Fibroblast of the aortic adventitia (primary cell): Measurements from ENCODE around the gene GSTT2. TPM values are rescaled to one million over a fixed set of nuclear protein-coding genes. Genes with fewer than 3 reads are reported as not detected.

Experiments used
- DNase-seq: peaks from one replicate; pipeline ENCODE4 v3.0.0-alpha.2; 2010; ENCODE audit warnings: low read depth
- H3K4me3 ChIP-seq: 2 replicates; pipeline ENCODE4 v1.5.1; 2011; ENCODE audit warnings: low read depth, mild to moderate bottlenecking, control low read depth, low read length, moderate library complexity
- total RNA-seq: library from RNA; depleted of rRNA; stranded (reverse); fragments of >200 nt; gene quantifications from 2 replicates; pipeline ENCODE4 v1.2.3, GENCODE V29; 2012; ENCODE audit warnings: low replicate concordance
- TF ChIP-seq, protein P1 (sequence below): IDR thresholded peaks from 2 replicates; pipeline ENCODE4 v1.5.1; 2011; ENCODE audit warnings: mild to moderate bottlenecking, low read length, control low read depth, inconsistent platforms; ENCODE audit not compliant: insufficient read depth

GSTT2 gene
- total RNA-seq, 1 donor, result 0.54 TPM

DNA sequence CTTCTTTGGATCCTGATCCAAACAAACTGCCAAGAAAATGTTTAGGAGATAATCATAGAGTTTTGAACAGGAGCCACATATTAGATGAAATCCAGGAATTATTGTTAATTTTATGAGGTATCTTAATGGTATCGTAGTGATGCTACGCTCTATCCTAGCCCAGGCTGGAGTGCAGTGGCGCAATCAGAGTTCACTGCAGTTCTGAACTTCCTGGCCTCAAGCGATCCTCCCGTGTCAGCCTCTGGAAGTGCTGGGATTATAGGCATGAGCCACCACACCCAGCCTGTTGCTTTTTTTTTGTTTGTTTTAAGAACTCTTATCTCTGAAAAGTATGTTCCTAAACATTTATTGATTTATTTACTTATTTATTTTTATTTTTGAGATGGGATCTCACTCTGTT, 22.9 kb downstream of the GSTT2 start:
- TF ChIP-seq, protein P1, sequence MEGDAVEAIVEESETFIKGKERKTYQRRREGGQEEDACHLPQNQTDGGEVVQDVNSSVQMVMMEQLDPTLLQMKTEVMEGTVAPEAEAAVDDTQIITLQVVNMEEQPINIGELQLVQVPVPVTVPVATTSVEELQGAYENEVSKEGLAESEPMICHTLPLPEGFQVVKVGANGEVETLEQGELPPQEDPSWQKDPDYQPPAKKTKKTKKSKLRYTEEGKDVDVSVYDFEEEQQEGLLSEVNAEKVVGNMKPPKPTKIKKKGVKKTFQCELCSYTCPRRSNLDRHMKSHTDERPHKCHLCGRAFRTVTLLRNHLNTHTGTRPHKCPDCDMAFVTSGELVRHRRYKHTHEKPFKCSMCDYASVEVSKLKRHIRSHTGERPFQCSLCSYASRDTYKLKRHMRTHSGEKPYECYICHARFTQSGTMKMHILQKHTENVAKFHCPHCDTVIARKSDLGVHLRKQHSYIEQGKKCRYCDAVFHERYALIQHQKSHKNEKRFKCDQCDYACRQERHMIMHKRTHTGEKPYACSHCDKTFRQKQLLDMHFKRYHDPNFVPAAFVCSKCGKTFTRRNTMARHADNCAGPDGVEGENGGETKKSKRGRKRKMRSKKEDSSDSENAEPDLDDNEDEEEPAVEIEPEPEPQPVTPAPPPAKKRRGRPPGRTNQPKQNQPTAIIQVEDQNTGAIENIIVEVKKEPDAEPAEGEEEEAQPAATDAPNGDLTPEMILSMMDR, result no peak
- no peak for DNase-seq
- H3K4me3 ChIP-seq, result no peak overlapping the region

GRCh38 chr22:24003887-24004286, 24.0 kb downstream of the GSTT2 start:
- DNase-seq, result no peak
- TF ChIP-seq, protein P1, result no peak
- H3K4me3 ChIP-seq, result no peak overlapping the region

GRCh38 chr22:24005201-24005600, 25.3 kb downstream of the GSTT2 start, which contains the start of gene GSTT4:
GSTT4 (minus strand) TSS chr22:24005453; CDS start chr22:24005356, 97 bp downstream.
- TF ChIP-seq, protein P1, result no peak
- no peak within 1 kb of the TSS for H3K4me3 ChIP-seq
- peak; percentile 51 for DNase-seq

GRCh38 chr22:24006207-24006913, 26.4 kb downstream of the GSTT2 start:
- H3K4me3 ChIP-seq, result no peak overlapping the region
- no peak for DNase-seq
- TF ChIP-seq, protein P1, result no peak

GRCh38 chr22:24006914-24007214, 26.9 kb downstream of the GSTT2 start:
- TF ChIP-seq, protein P1, result no peak
- H3K4me3 ChIP-seq, result no peak overlapping the region
- no peak for DNase-seq

DNA sequence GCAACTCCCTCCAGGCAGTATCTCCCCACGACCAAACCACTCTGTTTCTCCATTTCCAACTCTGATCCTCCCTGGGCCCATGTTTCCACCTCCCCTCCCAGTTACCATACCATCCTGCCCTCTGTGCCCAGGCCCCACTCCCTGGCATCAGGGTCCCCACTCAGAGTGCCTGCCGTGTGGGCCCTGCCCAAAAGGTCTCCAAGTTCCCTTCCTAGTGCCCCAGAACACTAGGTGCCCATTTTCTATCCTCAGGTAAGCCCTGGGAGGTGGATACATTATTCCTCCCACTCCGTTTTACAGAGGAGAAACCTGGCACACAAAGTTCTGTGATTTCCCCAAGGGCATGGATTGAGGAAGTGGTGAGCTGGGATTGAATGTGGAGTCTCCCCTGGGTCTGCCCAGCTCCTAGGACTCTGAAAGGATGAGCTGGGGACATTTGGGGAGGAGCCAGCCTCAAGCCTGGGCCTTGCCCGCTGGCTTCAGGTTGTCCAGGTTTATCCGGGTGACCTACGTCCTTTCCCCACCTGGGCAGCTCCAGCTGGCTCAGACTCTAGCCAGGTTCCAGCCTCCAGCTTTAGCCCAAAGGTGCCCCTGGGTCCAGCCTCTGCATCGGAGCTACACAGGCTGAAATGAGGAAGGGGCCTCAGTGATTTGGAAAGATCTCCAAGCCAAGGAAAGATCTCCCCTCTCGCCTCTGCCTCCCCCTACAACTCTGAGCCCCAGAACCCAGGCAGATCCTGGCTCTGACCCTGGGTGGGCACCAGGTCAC, 27.5 kb downstream of the GSTT2 start:
- no peak overlapping the region for H3K4me3 ChIP-seq
- TF ChIP-seq, protein P1, result no peak
- DNase-seq, result no peak

DNA sequence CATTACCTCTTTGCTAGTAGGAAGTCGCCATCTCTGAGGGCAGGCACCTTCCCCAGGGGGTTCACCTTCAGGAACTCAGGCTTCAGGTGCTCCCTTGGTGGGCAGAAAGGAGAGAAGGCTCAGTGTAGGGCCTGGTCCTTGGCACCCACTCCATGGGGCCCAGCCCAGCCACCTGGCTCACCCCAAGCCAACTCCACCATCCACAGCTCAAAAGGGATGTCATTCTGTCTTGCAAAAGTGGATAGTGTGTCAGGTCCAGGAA, 28.0 kb downstream of the GSTT2 start:
- H3K4me3 ChIP-seq, result no peak overlapping the region
- DNase-seq, result no peak
- TF ChIP-seq, protein P1, result no peak
